HG02970 (cell line): ENCODE measurements around the gene NKIRAS2.

Experiments
- ATAC-seq: cut with Tn5 transposase; IDR thresholded peaks from one replicate; pipeline ENCODE4 v1.9.1; 2021; ENCODE audit warnings: mild to moderate bottlenecking, moderate library complexity, moderate number of reproducible peaks; ENCODE audit not compliant: unreplicated experiment, low FRiP score

NKIRAS2 gene

DNA sequence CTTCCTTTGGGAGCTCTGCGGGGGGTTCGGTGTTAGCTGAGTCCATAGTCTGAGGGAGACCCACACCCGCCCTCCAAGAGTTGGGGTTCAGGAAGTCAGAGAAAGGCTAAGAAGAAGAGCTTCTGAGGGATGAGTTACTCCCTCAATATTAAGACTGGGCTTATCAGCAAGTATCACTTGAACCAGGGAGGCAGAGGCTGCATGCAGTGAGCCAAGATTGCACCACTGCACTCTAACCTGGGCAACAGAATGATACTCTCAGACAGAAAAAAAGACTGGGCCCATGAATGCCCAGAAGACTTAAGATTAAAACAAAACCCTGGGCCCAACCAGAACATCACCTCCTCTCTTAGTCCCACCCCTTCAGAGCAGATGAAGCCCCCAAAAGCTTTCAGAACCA is 6.0 kb downstream of the NKIRAS2 start:
- ATAC-seq = no peak

DNA sequence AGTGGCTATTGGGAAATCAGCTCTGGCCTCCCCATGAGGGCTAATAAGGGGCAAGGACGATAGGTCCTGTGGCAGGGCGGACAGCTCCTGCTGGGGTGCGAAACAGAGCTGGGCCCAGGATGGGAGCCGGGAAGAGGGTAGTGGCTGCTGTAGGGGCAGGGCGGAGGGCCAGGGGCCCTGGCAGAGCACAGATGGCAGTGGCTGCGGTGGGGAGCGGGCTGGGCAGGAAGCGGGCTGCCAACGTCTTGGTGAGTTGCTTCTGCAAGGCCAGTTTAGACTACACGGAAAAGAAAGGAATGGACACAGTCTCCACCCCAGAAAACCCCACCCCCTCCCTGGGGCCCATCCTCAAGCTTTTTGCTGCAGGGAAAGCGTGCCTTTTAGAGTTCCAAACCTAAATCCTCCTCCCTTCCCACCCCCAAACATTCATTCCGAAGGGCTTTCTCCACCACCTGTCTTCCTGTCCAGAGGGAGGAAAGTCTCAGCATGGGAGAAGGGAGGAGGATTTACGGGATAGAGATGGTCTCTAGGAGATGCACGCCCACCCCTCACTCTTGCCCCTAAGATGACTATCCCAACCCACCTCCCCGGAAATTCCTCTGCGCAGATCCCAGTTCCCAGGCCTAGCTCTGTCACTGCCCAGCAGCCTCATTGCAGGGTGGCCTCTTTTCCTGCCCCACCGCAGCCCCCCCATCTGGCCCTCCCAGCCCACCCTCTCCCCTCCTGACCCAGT is 7.1 kb downstream of the NKIRAS2 start:
- no peak for ATAC-seq

DNA sequence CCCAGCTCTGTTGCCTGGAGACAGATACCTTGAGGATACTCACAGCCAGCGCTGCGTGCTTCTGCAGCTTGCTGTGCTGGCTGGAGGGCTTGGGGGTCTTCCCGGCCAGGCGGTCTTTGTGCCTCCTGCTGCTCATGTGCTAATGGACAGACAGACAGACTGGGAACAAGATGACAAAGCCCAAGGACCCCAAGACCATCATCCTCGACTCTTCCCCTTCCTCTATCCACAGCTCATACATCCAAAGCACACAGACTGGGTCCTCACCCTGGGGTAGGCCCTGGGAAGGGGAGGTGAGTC is 7.7 kb downstream of the NKIRAS2 start:
- no peak for ATAC-seq

DNA sequence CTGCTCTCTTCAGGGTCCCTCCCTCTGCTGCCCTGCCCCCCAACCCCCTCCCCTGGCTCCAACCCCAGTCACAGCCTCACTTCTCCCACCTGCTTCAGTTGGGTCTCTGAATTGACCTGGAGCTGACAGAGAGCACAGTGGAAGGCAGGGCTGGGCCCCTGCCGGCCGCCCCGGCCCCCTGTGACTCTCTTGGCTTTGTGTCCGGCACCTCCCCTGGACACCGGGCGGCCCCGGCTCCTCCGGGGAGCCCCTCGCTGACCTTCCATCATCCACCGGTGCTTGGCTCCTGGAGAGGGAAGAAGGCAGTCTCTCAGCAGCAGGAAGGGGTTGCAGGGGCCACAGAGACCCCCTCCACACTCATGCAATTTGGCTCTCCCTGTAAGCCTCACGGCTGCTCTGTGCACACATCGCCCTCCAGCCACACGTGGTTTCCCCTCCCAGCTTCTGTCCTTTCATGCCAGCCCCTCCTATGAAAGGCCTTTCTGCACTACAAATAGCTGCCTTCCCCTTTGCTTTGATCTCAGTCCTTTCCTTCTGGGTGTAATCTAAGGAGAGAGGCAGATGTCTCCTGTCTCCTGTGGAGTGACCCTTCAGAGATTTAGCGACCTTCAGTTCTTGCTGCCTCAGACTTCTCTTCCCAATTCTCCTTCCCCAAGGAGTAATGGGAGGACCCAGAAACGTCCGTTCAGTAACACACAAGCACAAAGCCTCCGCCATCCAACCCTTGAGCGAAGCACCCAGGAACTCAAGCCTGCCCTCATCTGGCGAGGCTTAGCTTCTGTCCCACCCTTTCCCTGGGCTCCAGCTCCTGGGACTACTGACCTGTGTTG is 8.3 kb downstream of the NKIRAS2 start:
- ATAC-seq = no peak

GRCh38 chr17:42028791-42029127 is 8.9 kb downstream of the NKIRAS2 start:
- ATAC-seq = no peak

DNA sequence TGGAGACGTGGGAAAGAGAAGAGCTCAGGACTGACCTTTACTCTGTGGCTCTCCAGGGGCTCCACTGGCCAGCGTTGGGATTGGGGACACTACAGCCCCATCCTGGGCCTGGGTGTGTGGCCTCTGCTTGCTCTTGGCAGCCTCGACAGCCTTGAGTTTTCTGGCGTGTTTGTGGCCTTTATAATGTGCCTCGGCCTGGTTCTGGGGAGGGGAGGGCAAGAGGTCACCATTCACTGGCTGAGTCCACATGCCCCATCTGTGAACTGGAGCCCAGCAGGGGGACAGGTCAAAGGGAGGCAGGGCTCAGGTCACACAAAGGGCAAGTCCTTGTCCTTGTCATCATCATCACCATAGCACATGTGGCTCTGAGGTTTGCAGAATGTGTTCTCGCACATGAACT is 11.7 kb downstream of the NKIRAS2 start:
- ATAC-seq = no peak

GRCh38 chr17:42034059-42034458 is 14.2 kb downstream of the NKIRAS2 start:
- no peak for ATAC-seq

DNA sequence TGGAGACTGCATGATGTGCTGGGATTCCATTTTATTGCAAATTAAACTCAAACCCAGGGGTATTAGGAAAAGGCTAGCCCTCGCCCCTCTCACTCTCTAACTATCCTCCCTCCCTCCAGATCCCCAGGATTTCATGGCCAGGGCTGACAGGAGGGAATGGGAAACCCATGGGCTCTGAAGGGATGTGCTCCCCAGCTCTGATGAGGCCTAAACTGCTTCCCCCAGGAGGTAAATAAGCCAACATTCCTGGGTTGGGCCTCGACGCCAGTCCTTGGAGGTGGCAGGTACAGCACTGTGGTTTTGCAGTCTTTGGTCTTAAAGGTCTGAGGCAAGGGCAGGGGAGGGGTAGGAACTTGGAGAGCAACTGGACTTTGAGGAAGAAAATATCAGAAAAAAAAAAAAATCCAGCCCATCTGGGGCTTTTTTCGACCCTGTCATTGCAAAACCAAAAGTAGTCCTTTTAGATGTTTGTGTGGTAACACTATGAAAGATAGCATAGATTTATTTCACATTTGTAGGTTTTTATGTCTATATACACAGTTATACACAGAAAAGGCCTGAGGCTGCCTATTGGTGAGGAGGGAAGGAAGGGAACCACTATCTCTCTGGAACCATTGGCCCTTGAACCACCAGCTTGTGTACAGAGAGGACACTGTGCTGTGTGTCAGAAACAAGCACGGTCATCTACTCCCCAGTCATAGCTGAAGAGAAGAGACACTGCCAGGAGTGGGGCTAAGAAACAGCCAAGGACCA is 18.5 kb downstream of the NKIRAS2 start:
- ATAC-seq = no peak

GRCh38 chr17:42039794-42040763 is 20.2 kb downstream of the NKIRAS2 start:
- ATAC-seq = no peak

GRCh38 chr17:42040818-42041217 is 20.9 kb downstream of the NKIRAS2 start:
- no peak for ATAC-seq

DNA sequence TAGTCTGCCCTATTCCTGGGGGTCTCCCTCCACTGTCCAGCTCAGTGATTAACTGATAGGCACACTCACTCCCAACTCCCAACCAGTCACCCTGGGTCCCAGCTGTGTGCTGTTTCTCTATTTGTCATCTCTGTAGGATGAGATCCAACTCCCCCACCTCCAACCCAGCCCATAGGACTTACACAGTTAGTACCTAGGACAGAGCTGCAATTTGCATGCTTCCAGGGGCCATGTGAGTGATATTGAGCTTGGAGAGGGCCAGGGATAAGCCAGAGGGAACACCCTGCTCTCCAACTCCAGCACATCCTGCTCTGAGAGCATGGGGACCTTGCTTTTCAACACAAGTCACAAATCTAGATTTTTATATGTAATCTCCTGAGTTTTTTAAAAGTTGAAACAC is 21.7 kb downstream of the NKIRAS2 start:
- no peak for ATAC-seq

DNA sequence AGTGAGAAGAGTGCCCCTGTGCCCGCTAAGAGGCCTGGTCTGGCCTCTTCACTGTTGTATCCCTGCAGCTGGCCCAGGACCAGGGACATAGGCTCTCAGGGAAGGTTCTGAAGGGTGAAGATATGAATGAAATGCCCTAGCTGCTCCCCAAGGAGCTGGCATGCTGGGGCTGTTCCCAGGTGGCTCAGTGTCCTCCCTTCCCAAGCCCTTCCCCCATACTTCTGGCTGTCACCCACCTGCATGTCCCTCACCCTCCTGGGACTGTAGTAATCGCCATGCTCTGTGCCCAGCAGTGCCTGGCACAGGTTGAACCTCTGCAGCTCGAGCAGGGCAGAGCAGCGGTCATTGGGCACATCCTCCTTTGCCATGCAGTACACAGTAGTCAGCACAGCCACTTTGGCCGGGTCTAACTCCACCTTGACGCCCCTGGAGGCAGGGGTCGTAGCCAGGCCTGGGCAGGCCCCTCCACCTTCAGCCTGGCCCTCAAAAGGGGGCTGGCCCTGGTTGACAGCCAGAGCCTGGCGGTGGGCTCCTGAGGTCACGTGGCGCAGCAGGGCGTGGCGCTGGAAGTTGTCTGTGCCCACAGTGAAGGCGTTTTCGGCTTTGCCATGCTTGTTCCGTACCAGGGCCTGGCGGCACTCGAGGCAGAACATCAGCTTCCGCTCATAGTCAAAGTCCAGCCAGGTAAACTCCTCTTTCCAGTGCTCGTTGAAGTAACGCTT is 22.9 kb downstream of the NKIRAS2 start:
- ATAC-seq = no peak

GRCh38 chr17:42045719-42046118 is 25.8 kb downstream of the NKIRAS2 start:
- ATAC-seq = no peak

- no peak for ATAC-seq
Observed at GRCh38 chr17:42047343-42047742, 27.5 kb downstream of the NKIRAS2 start.

DNA sequence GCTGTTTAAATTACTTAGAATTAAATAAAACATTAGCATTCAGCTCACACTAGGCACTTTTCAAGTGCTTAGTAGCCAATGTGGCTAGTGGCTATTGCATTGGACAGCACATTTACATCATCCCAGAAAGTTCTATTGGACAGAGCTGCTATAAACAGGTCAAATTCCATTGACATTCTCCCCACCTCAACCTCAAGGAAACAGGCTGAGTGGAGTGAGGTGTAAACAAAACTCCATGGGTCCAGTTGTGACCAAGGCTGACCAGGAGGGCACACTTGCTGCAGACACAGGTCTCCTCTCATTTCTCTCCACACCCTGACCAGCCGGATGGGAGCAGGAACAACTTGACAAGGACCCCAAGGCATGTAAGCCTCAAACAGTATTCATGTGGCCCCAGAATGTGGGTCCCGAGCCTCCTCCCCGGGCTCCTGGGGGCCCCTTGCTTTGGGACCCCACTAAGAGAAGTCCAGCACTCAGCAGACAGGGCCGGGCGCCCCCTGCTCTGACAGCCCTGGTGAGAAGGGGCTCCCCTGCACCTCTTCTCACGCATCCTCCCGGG is 30.0 kb downstream of the NKIRAS2 start:
- no peak for ATAC-seq

GRCh38 chr17:42050393-42051012 is 30.6 kb downstream of the NKIRAS2 start, which contains the start of gene C17orf113:
C17orf113 (minus strand) TSS chr17:42050601; CDS start chr17:42043376, 7,225 bp downstream.
- no peak for ATAC-seq

DNA sequence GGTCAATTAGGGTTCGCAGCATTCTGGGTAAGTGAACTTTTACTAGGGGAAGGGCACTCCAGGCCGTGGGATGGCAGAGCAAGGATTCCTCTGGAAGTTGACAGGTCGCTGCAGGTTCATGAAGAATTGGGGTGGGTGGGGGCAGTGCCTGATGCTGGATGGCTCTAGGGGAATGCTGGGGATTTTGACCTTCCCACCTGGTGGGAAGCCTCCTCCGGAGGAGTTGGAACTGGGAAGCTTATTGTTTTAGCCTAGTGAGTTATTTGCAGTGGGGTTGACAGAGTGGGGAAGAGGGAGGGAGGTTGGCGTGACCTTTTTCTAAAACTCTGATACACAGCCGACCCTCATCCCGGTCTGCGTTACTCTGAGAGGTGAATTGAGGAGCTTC is 31.1 kb downstream of the NKIRAS2 start:
- no peak for ATAC-seq

- ATAC-seq = no peak
Observed at GRCh38 chr17:42051645-42052044, 31.8 kb downstream of the NKIRAS2 start.

GRCh38 chr17:42052346-42052877 is 32.5 kb downstream of the NKIRAS2 start:
- ATAC-seq = no peak
